ENCODE results near the gene TBR1.

Gene TBR1

DNA sequence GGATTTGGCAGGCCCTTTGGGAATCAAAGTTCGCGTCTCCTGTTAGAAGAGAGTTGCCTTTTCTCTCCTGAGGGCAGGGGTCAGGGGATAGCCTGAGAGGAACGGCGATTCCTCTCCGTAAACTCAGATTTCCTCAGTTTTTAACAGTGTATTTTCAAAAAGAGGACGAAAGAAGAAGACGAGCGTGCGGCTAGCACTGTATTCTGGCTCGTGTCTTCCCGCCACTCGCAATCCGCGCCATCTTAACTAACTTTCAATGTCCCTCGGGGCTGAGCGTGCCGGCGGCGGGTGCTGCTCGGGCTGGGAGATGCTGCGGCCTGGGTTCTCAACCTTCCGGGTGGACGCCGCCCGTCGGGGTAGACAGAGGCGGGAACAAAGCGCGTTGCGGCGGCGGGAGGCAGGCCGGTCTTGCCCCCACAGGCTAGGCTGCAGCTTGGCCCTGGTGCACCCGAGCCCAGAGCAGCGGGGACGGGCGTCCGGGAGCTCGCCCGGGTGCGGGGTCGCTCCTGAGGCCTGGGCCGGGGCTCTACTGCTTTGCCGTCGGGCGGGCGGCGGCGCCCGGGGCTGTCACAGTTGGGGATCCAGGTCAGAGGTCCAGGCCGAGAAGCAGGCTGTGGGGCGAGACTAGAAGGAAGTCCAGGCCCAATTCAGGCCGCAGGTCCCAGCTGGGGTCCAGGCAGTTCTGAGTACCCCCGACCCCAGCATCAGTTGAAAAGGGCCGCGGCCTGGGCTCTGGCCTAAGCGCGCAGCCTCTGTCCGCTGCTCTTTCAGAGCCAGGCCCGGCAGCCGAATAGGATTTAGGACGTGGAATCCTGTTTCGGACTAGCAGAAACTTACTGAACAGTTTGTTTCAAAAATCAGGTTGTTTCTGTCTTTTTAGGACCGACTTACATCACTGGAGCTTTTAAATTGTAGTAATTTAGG is 11.8 kb downstream of the TBR1 start:
- no peak for DNase-seq (ENCODE audit: low spot score)

DNA sequence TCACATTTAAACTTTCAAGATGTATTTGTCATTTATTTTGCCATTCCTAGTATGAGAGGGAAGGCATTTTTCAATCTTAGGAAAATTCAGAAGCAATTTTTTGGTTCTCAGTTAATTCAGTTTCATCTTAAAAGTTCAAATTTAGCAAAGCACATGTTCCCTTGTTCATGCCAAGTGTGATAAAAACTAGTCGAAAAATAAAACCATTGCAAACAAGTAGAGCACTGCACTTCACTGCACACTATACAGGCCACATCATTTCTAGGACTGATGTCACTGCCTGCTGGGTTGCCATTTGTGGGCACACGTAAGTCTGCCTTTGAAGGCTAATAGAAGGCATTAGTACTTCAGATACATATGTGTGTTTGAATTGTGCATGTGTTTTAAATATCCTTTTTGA is 14.3 kb downstream of the TBR1 start:
- DNase-seq (ENCODE audit: low spot score) = no peak

DNA sequence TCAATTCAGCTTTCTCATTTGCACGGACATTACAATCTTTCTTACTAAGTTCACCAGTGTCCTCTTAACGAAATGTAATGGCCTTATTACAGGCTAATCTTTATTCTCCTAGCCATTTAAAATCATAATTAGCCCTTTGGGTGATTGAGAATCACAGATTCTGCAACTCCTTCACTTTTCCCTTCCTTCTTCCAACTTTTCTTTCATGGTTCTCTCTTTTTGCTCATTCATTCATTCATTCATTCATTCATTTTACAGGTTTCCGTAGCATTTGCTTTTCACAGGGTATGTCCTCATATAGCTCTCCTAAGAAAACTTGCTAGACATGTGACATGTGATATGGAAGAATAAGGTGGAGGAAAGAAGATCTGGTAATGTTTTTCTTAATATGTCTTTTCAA is 16.0 kb downstream of the TBR1 start:
- DNase-seq (ENCODE audit: low spot score) = no peak

DNA sequence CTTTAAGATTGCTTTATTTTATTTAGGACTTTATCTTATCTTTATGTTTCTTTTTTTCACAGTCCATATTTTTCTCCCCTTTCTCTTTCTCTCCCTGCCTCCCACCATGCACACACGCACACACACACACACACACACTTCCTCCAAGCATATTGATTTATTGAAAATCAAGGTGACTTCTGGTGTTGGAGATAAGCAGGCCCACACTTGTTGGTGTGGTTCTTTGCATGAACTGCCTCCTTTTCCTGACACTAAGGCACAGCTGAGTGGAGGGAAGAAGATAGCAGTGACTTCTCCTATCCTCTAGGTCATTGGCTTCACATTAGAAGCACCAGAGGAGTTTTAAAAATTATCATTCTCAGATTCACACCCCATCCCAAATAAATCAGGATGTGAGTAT is 18.0 kb downstream of the TBR1 start:
- DNase-seq (ENCODE audit: low spot score) = no peak

DNA sequence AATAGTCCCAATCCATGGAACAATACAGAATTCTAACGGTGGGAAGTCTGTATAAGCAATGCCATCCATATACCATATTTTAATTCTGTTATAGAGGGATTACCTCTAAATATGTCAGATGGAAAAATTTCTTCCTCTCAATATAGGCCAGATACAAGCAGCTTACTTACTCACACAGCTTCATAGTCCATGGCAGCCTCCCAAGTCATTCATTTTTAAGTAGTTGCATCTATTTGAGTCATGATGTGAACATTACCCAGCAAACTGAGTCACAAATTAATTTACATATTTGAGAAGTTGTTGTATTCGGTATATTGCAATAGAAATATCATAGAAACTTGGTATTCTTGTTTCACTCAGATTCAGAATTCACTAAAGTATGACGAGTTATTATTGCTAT is 20.3 kb downstream of the TBR1 start:
- DNase-seq (ENCODE audit: low spot score) = no peak

DNA sequence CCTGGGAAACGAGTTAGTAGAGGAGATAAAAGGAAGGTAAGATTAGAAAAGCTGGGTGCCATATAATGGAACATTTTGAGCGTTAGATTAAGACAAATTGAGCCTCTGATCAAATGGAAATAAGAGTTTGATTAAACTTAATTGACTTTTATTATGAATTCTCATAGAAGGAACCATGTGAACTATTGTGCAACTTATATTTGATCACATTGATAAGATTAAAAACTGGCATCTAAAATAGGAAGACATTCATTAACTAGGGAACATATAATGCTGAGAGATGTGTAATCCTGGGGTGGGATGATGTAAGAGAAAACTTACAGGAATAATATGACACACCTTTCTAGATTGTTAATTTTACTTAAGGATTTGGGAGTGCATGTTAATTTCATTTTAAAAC is 22.5 kb downstream of the TBR1 start:
- DNase-seq (ENCODE audit: low spot score) = no peak

DNA sequence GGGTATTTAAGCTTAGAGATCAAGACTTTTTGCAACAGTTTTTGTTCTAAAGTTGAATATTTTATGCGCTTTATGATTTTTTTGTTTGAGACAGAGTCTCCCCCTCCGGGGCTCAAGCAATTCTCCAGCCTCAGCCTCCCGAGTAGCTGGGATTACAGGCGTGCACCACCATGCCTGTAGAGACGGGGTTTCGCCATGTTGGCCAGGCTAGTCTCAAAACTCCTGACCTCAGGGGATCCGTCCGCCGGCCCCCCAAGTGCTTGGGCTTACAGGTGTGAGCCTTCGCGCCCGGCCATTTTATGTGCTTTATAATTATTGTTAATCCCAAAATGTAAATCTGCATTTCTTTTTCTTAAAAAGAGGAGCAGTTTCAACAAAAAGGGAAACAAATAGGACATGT is 29.0 kb downstream of the TBR1 start:
- DNase-seq (ENCODE audit: low spot score) = no peak

DNA sequence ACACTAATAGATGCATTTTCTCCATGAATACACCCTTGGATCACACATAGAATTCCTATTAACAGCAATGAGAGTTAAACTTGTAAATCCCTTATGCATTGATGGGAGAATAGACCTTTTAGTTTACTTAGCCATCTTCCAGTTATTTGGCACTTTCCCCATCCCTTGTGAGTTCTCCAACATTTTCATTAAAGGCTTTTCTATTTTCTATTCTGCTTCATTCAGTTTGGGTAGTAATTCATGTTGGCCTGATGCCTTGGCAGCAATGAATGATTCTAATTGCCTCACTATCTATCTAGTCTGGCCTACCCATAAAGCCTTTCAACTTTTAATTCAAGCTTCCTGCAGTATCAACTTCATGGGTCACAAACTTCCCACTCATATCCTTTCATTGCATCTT is 32.3 kb downstream of the TBR1 start:
- no peak for DNase-seq (ENCODE audit: low spot score)

DNA sequence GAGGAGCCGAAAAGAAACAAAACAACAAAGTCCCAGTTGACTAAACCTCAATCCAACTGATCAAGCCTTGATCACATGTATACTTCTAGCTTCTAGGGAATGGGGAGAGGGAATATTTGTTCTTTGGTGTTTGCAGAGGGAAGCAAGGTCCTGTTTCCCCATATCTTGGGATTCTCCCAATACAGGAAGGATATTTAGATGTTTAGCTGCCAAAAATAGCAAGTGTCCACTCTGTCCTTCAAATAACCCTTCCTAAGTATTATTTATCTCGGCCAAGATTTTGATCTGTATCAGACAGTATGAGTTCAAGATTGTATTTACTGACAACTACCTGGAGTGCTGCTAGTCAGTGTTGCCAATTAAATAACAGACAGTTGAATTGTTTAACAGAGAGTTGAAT is 55.5 kb downstream of the TBR1 start:
- DNase-seq (ENCODE audit: low spot score) = no peak

DNA sequence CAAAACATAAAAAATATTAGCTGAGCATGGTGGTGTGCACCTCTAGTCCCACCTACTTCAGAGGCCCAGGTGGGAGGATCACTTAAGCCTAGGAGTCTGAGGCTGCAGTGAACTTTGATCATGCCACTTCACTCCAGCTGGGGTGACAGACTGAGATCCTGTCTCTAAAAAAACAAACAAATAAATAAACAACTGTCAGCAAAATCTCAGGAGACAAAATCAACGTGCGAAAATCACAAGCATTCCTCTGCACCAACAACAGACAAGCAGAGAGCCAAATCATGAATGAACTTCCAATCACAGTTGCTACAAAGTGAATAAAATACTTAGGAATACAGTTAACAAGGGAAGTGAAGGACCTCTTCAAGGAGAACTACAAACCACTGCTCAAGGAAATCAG is 58.8 kb downstream of the TBR1 start:
- DNase-seq (ENCODE audit: low spot score) = no peak
